HG02973 (cell line): Measurements from ENCODE around the gene CNIH4.
"Not testable (repeated sequence)": the region's sequence is repeated elsewhere in the genome, so short reads cannot be mapped to it uniquely, and the experiment has no call there.

ENCODE experiments used
- ATAC-seq: cut with Tn5 transposase; IDR thresholded peaks from one replicate; pipeline ENCODE4 v1.9.1; 2021; ENCODE audit warnings: moderate library complexity; ENCODE audit not compliant: unreplicated experiment

Gene CNIH4

GRCh38 chr1:224356685-224357625 is at the start of gene CNIH4:
Gene CNIH4, plus strand, starts transcription at chr1:224356879. Its CDS starts 46 bp downstream, at chr1:224356925.
- ATAC-seq: peak; percentile 98

GRCh38 chr1:224308064-224308463 is 48.6 kb upstream of the CNIH4 start:
- ATAC-seq: no peak

- ATAC-seq: not testable (repeated sequence)
Measured at GRCh38 chr1:224311503-224311902, 45.2 kb upstream of the CNIH4 start.

GRCh38 chr1:224312025-224312424 is 44.7 kb upstream of the CNIH4 start:
- no peak for ATAC-seq

GRCh38 chr1:224317383-224318045 is 39.2 kb upstream of the CNIH4 start:
- ATAC-seq: no peak

- ATAC-seq: no peak
Measured at GRCh38 chr1:224321706-224322105, 35.0 kb upstream of the CNIH4 start.

- no peak for ATAC-seq
Measured at GRCh38 chr1:224325959-224326358, 30.7 kb upstream of the CNIH4 start.

- ATAC-seq: no peak
Measured at GRCh38 chr1:224328644-224329043, 28.0 kb upstream of the CNIH4 start.

GRCh38 chr1:224329484-224329841 is 27.2 kb upstream of the CNIH4 start:
- ATAC-seq: no peak

GRCh38 chr1:224329842-224330753 is 26.6 kb upstream of the CNIH4 start, which contains the start of gene NVL:
Gene NVL, minus strand, starts transcription at chr1:224330172. Its CDS starts 45 bp downstream, at chr1:224330127.
- ATAC-seq: peak; percentile 72

- ATAC-seq: no peak
Measured at GRCh38 chr1:224331326-224331725, 25.4 kb upstream of the CNIH4 start.

- no peak for ATAC-seq
Measured at GRCh38 chr1:224331824-224332223, 24.9 kb upstream of the CNIH4 start.

GRCh38 chr1:224333309-224333926 is 23.3 kb upstream of the CNIH4 start:
- peak; percentile 45 for ATAC-seq

GRCh38 chr1:224333939-224334786 is 22.5 kb upstream of the CNIH4 start:
- no peak for ATAC-seq

- ATAC-seq: no peak
Measured at GRCh38 chr1:224338150-224338838, 18.4 kb upstream of the CNIH4 start.

GRCh38 chr1:224339442-224340033 is 17.1 kb upstream of the CNIH4 start:
- no peak for ATAC-seq

- ATAC-seq: peak; percentile 74
Measured at GRCh38 chr1:224340453-224341384, 16.0 kb upstream of the CNIH4 start.

- no peak for ATAC-seq
Measured at GRCh38 chr1:224343679-224344078, 13.0 kb upstream of the CNIH4 start.
